ENCODE results near the gene TOX4. TPM values are rescaled to one million over a fixed set of nuclear protein-coding genes. Genes with fewer than 3 reads are reported as not detected.

TOX4 gene
- total RNA-seq, 2 donors from 2014 or later = 60.0 to 61.5 TPM

GRCh38 chr14:21523203-21523602 lies 46.2 kb downstream of the TOX4 start:
- no peaks in the 10 kb centered on the region for H3K9me3 ChIP-seq (ENCODE audit: control insufficient read depth, low read length)
- H3K4me1 ChIP-seq (ENCODE audit: control insufficient read depth, insufficient read depth, low read length) = peaks cover 11% of the 10 kb centered on the region
- TF ChIP-seq, protein P1, sequence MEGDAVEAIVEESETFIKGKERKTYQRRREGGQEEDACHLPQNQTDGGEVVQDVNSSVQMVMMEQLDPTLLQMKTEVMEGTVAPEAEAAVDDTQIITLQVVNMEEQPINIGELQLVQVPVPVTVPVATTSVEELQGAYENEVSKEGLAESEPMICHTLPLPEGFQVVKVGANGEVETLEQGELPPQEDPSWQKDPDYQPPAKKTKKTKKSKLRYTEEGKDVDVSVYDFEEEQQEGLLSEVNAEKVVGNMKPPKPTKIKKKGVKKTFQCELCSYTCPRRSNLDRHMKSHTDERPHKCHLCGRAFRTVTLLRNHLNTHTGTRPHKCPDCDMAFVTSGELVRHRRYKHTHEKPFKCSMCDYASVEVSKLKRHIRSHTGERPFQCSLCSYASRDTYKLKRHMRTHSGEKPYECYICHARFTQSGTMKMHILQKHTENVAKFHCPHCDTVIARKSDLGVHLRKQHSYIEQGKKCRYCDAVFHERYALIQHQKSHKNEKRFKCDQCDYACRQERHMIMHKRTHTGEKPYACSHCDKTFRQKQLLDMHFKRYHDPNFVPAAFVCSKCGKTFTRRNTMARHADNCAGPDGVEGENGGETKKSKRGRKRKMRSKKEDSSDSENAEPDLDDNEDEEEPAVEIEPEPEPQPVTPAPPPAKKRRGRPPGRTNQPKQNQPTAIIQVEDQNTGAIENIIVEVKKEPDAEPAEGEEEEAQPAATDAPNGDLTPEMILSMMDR (conservative IDR thresholded peaks at IDR 0.05) = no peak
- DNase-seq = no peak
- Mint-ChIP-seq H3K27me3 (ENCODE audit: insufficient read depth) (no peaks in the 10 kb centered on the region), H3K9me3 (no peaks in the 10 kb centered on the region), H3K4me3 (peak overlapping the region; percentile 31), H3K4me1 (peaks cover 55% of the 10 kb centered on the region), H3K36me3 (ENCODE audit: low read depth) (peaks cover 45% of the 10 kb centered on the region), H3K27ac (peak overlapping the region; percentile 68)
- H3K27me3 ChIP-seq (ENCODE audit: control insufficient read depth, insufficient read depth, low read length, poor library complexity, severe bottlenecking) = no peaks in the 10 kb centered on the region
- no peak overlapping the region for H3K27ac ChIP-seq (ENCODE audit: low read depth, low read length)
- 77 to 94% methylated on average over 3 to 7 of the region's 7 CpGs for WGBS, 2 experiments (ENCODE audit: insufficient coverage in 1 of 2, insufficient read length in 1 of 2)
- H3K9ac ChIP-seq (ENCODE audit: extremely low read depth, low read length, poor library complexity, severe bottlenecking) = no peak overlapping the region
- H3K36me3 ChIP-seq (ENCODE audit: control insufficient read depth, insufficient read depth, low read length) = peaks cover 37% of the 10 kb centered on the region
- no peak overlapping the region for H3K4me3 ChIP-seq (ENCODE audit: low read length)

DNA sequence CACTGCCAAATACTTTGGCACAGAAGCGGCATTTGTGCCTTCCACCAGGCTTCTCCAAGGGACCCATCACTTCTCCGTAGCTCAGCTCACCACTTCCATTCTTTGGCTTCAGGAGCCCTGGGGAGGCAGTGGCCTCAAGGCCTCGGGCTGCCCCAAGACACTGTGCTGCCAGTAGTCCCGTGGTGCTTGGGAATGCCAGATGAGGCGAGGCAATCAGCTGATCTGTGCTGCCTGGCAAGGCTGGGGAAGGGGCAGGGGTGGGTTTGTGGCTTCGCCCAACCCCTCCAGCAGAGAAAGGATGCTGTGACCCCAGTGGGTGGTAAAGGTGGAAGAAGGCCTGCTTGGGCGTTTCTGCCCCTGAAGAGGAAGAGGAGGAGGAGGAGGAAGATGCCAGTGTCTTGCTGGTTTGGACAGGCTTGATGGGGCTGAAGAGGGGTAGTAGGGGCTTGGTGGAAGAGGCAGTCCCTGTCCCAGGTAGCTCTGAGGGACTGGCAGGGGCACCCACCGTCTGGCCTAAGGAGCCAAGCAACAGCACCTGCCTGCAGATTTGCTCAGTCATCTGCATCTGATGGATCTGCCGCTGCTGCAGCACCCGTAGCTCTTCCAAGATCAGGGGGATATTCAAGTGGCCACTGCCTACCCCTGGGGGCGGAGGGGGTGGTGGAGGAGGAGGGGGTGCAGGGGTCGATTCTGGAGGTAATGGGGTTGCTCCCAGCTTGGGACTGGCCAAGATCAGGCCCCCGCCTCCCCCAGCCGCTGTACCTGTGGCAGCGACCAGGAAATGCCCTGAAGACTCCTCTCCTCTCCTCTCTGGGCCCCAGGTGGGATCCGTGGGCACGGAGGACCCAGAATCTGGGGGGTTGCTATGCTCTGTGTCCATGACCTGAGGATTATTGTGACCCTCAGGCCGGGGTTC lies 47.8 kb downstream of the TOX4 start:
- no peaks in the 10 kb centered on the region for H3K27me3 Mint-ChIP-seq (ENCODE audit: insufficient read depth)
- no peak for DNase-seq
- peaks cover 19% of the 10 kb centered on the region for H3K4me1 ChIP-seq (ENCODE audit: control insufficient read depth, insufficient read depth, low read length)
- H3K9me3 Mint-ChIP-seq = no peaks in the 10 kb centered on the region
- TF ChIP-seq, protein P1 (conservative IDR thresholded peaks at IDR 0.05) = no peak
- no peaks in the 10 kb centered on the region for H3K9me3 ChIP-seq (ENCODE audit: control insufficient read depth, low read length)
- H3K27ac Mint-ChIP-seq = peak overlapping the region; percentile 99
- peaks cover 45% of the 10 kb centered on the region for H3K36me3 Mint-ChIP-seq (ENCODE audit: low read depth)
- H3K9ac ChIP-seq (ENCODE audit: extremely low read depth, low read length, poor library complexity, severe bottlenecking) = peak overlapping the region; percentile 76
- no peaks in the 10 kb centered on the region for H3K27me3 ChIP-seq (ENCODE audit: control insufficient read depth, insufficient read depth, low read length, poor library complexity, severe bottlenecking)
- H3K27ac ChIP-seq (ENCODE audit: low read depth, low read length) = no peak overlapping the region
- 80 to 81% methylated on average over 11 to 18 of the region's 18 CpGs for WGBS, 2 experiments (ENCODE audit: insufficient coverage in 1 of 2, insufficient read length in 1 of 2)
- peak overlapping the region; percentile 85 for H3K4me3 Mint-ChIP-seq
- peaks cover 37% of the 10 kb centered on the region for H3K36me3 ChIP-seq (ENCODE audit: control insufficient read depth, insufficient read depth, low read length)
- peak overlapping the region; percentile 86 for H3K4me3 ChIP-seq (ENCODE audit: low read length)
- peaks cover 67% of the 10 kb centered on the region for H3K4me1 Mint-ChIP-seq

GRCh38 chr14:21525571-21525961 lies 48.6 kb downstream of the TOX4 start:
- TF ChIP-seq, protein P1 (conservative IDR thresholded peaks at IDR 0.05) = no peak
- H3K27ac Mint-ChIP-seq = peak overlapping the region; percentile 99
- no peaks in the 10 kb centered on the region for H3K9me3 Mint-ChIP-seq
- H3K4me1 ChIP-seq (ENCODE audit: control insufficient read depth, insufficient read depth, low read length) = peaks cover 19% of the 10 kb centered on the region
- peak overlapping the region; percentile 76 for H3K9ac ChIP-seq (ENCODE audit: extremely low read depth, low read length, poor library complexity, severe bottlenecking)
- H3K27me3 ChIP-seq (ENCODE audit: control insufficient read depth, insufficient read depth, low read length, poor library complexity, severe bottlenecking) = no peaks in the 10 kb centered on the region
- peak overlapping the region; percentile 85 for H3K4me3 Mint-ChIP-seq
- H3K36me3 ChIP-seq (ENCODE audit: control insufficient read depth, insufficient read depth, low read length) = peaks cover 36% of the 10 kb centered on the region
- peaks cover 68% of the 10 kb centered on the region for H3K4me1 Mint-ChIP-seq
- H3K4me3 ChIP-seq (ENCODE audit: low read length) = peak overlapping the region; percentile 86
- no peaks in the 10 kb centered on the region for H3K9me3 ChIP-seq (ENCODE audit: control insufficient read depth, low read length)
- 17 to 41% methylated on average over 4 to 9 of the region's 12 CpGs for WGBS, 2 experiments (ENCODE audit: insufficient coverage in 1 of 2, insufficient read length in 1 of 2)
- peak; percentile 73 for DNase-seq
- no peaks in the 10 kb centered on the region for H3K27me3 Mint-ChIP-seq (ENCODE audit: insufficient read depth)
- peaks cover 41% of the 10 kb centered on the region for H3K36me3 Mint-ChIP-seq (ENCODE audit: low read depth)
- H3K27ac ChIP-seq (ENCODE audit: low read depth, low read length) = peak overlapping the region; percentile 93

Data from endodermal cell (in vitro differentiated cells).